DOHH2 (cell line): Measurements from ENCODE around the gene CD300H.

Experiments used
- CTCF ChIP-seq: fragments of 200-600 bp; sonication (generic); IDR thresholded peaks from one replicate; pipeline ENCODE4 v1.5.1; 2014; ENCODE audit warnings: antibody characterized with exemption, mild to moderate bottlenecking, low read depth, low read length; ENCODE audit not compliant: poor library complexity, severe bottlenecking
- EZH2phosphoT487 ChIP-seq: fragments of 200-600 bp; sonication (generic); IDR thresholded peaks from 2 replicates; pipeline ENCODE4 v1.6.1; 2017; ENCODE audit warnings: borderline replicate concordance, mild to moderate bottlenecking, antibody characterized with exemption, low read length, moderate library complexity, mixed read lengths

GRCh38 chr17:74566132-74566753 is 1.1 kb downstream of the CD300H start:
- TF ChIP-seq CTCF (peak; percentile 77), EZH2phosphoT487 (no peak)
